Kidney (tissue), 14 donors: Measurements from ENCODE around the gene SMARCD2. TPM values are rescaled to one million over a fixed set of nuclear protein-coding genes. Genes with fewer than 3 reads are reported as not detected.
"Not testable (repeated sequence)": the region's sequence is repeated elsewhere in the genome, so short reads cannot be mapped to it uniquely, and the experiment has no call there.

ENCODE experiments used
- DNase-seq, 5 donors: peaks; one replicate each; pipeline ENCODE4 v3.0.0-alpha.2; 2013 to 2020
- FAIRE-seq: peaks from 2 replicates; lab custom pipeline; 2012; peaks lifted over from hg19 to GRCh38; lab: Jason Lieb, UNC
- H3K27ac ChIP-seq, 2 donors: one replicate each; pipeline ENCODE4 v1.7.0; 2013; ENCODE audit warnings: low read depth in 2 of 2, low read length in 2 of 2, inconsistent platforms in 1 of 2
- H3K27me3 ChIP-seq: one replicate; pipeline ENCODE4 v1.7.1; 2013; ENCODE audit warnings: low read length, inconsistent platforms; ENCODE audit not compliant: control insufficient read depth, insufficient read depth
- H3K36me3 ChIP-seq, 3 donors: one replicate each; pipeline versions ENCODE4 v1.7.0 to v1.7.1; 2013; ENCODE audit warnings: low read length in 3 of 3, control low read depth in 1 of 3, inconsistent platforms in 1 of 3; ENCODE audit not compliant: insufficient read depth in 3 of 3, control insufficient read depth in 2 of 3
- H3K4me1 ChIP-seq, 3 donors: one replicate each; pipeline versions ENCODE4 v1.7.0 to v1.7.1; 2013; ENCODE audit warnings: low read length in 3 of 3, inconsistent platforms in 1 of 3, low read depth in 1 of 3; ENCODE audit not compliant: control insufficient read depth in 2 of 3, insufficient read depth in 2 of 3
- H3K4me3 ChIP-seq, 3 donors: one replicate each; pipeline versions ENCODE4 v1.7.0 to v1.8.1; 2013; ENCODE audit warnings: low read length in 3 of 3, control low read depth in 1 of 3, inconsistent platforms in 1 of 3
- H3K9ac ChIP-seq, 3 donors: one replicate each; pipeline versions ENCODE4 v1.7.0 to v1.7.1; 2013; ENCODE audit warnings: low read length in 3 of 3, control low read depth in 1 of 3, inconsistent platforms in 1 of 3
- H3K9me3 ChIP-seq, 3 donors: one replicate each; pipeline versions ENCODE4 v1.7.0 to v1.7.1; 2013; ENCODE audit warnings: low read length in 3 of 3, control low read depth in 1 of 3, inconsistent platforms in 1 of 3; ENCODE audit not compliant: control insufficient read depth in 2 of 3, insufficient read depth in 1 of 3
- intact Hi-C: fragments of 100-400 bp; cut with DNase I; formaldehyde crosslinking; loops from one replicate; pipeline ENCODE4 v1.11.1; 2022
- polyA plus RNA-seq: library from polyadenylated mRNA; stranded (reverse); fragments of 350-450 nt; fragmentation: Illumina TruSeq; extraction: RNeasy Lipid Tissue Mini Kit (QIAGEN cat#74804); gene quantifications from one replicate; pipeline ENCODE4 v1.2.3, GENCODE V29; 2014; ENCODE audit warnings: low read depth, low replicate concordance; ENCODE audit not compliant: insufficient read depth
- total RNA-seq: library from RNA; stranded (reverse); fragmentation: NEBNext Ultra II Directional; extraction: Animal tissue kit (Norgen Biotek cat#: 25700); gene quantifications from one replicate; pipeline ENCODE4 v1.2.1, GENCODE V29; 2021
- TF ChIP-seq, protein P1 (sequence below): IDR thresholded peaks from 3 replicates; pipeline ENCODE4 v1.5.1; 2012; ENCODE audit warnings: mild to moderate bottlenecking, moderate library complexity, borderline replicate concordance; ENCODE audit not compliant: insufficient read depth; ENCODE audit errors: extremely low read depth
- donor health status: control.
- donor health status: control.
- donor health status: control.
- donor health status: control.
- donor health status: control.
- donor health status: DM: yes; HTN: yes; CAD: no.
- donor health status: Normal renal cell carcinoma (clear cell type).

The SMARCD2 gene
- total and polyA plus RNA-seq, 2 donors from 2014 or later, result 39.9 to 65.1 TPM

DNA sequence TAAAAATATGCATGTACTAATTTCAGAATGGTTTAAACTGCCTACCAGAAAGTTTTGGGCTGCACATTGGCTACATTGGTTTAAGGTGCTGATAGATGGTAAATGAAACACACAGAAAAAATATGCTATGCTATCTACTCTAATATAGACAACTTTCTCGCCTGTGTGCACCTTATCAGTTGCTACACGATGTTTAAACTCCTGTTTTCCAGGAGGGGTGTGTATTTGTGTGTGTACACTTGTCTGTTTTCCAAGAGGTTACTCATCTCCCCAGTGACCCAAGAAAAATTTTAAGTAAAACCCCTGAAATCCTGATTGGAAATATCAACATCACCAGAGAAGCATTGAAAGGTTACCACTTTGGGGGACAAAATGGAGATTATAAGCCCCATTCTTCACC lies 36.9 kb downstream of the SMARCD2 start:
- Histone ChIP-seq H3K27ac (no peak overlapping the region), H3K36me3 (peaks cover 5 to 71% (median 23%) of the 10 kb centered on the region in 3 donors)
- FAIRE-seq, result no peak

DNA sequence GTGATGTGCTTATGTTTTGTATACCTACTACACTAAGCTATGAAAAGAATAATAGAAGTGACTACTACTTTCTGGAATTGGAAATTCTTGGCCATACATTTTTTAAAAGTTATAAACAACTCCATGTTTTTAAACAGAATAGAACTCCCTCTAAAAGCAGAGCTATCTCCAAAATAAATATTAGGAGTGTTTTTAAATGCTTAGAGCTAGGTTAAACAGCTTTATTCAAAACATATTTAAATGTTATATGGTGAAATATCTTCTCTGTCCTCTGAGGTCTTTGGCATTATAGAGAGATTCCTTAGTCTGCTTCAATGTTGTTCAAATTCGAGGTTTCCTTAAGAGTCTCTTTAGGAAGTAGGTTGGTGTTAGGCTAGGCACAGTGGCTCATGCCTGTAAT lies 38.2 kb downstream of the SMARCD2 start:
- TF ChIP-seq, protein P1, sequence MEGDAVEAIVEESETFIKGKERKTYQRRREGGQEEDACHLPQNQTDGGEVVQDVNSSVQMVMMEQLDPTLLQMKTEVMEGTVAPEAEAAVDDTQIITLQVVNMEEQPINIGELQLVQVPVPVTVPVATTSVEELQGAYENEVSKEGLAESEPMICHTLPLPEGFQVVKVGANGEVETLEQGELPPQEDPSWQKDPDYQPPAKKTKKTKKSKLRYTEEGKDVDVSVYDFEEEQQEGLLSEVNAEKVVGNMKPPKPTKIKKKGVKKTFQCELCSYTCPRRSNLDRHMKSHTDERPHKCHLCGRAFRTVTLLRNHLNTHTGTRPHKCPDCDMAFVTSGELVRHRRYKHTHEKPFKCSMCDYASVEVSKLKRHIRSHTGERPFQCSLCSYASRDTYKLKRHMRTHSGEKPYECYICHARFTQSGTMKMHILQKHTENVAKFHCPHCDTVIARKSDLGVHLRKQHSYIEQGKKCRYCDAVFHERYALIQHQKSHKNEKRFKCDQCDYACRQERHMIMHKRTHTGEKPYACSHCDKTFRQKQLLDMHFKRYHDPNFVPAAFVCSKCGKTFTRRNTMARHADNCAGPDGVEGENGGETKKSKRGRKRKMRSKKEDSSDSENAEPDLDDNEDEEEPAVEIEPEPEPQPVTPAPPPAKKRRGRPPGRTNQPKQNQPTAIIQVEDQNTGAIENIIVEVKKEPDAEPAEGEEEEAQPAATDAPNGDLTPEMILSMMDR, result no peak
- DNase-seq, result no peak
- intact Hi-C loops, result no loop called here

More for the DNA sequence above, 36.9 kb downstream of the SMARCD2 start:
- no peak for DNase-seq
- intact Hi-C loops, result no loop called here
- TF ChIP-seq, protein P1, result no peak
- H3K27me3 ChIP-seq, result no peaks in the 10 kb centered on the region
- no peak overlapping the region for H3K9ac ChIP-seq
- no peaks in the 10 kb centered on the region for H3K4me1 ChIP-seq
- H3K4me3 ChIP-seq, result no peak overlapping the region
- H3K9me3 ChIP-seq, result no peaks in the 10 kb centered on the region

GRCh38 chr17:63800783-63801182 lies 41.7 kb downstream of the SMARCD2 start:
- intact Hi-C loops, result no loop called here
- Histone ChIP-seq H3K27me3 (no peaks in the 10 kb centered on the region), H3K4me3 (no peak overlapping the region), H3K9ac (no peak overlapping the region), H3K27ac (no peak overlapping the region), H3K9me3 (no peaks in the 10 kb centered on the region), H3K36me3 (peaks cover 6 to 72% (median 41%) of the 10 kb centered on the region in 3 donors), H3K4me1 (no peaks in the 10 kb centered on the region)
- no peak for DNase-seq
- no peak for FAIRE-seq
- TF ChIP-seq, protein P1, result no peak

More for the DNA sequence above, 38.2 kb downstream of the SMARCD2 start:
- H3K27ac ChIP-seq, result no peak overlapping the region
- H3K4me1 ChIP-seq, result no peaks in the 10 kb centered on the region
- FAIRE-seq, result no peak
- H3K27me3 ChIP-seq, result no peaks in the 10 kb centered on the region
- peaks cover 2 to 71% (median 27%) of the 10 kb centered on the region in 3 donors for H3K36me3 ChIP-seq
- H3K9ac ChIP-seq, result no peak overlapping the region
- no peak overlapping the region for H3K4me3 ChIP-seq
- no peaks in the 10 kb centered on the region for H3K9me3 ChIP-seq

DNA sequence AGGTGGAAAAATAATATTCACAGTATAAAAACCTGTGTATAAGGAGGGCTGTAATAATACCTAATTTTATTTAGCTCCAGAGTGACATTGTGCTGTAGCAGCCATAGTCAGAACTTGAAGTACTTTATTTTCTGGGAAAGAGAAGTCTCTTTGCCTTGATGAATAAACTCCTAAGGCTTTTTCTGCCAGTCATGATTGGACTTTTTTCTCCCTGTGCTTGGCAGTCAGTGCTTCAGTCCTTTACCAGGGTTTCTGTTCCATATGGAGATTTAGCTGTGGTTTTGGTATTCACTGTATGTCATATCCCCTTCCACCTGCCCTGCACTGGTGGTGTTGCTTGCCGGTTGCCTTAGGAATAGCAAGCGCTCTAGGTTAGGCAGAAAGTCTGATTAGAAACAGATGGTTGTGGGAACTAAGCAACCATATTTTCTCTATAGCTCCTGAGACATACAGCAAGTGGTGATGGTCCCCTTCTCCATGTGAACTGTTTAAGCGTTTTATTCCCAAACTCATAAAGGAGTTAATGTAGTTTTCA lies 43.8 kb downstream of the SMARCD2 start:
- intact Hi-C loops, result no loop called here
- Histone ChIP-seq H3K27me3 (no peaks in the 10 kb centered on the region), H3K27ac (no peak overlapping the region), H3K36me3 (peaks cover 12 to 75% (median 45%) of the 10 kb centered on the region in 3 donors), H3K4me1 (no peaks in the 10 kb centered on the region), H3K9ac (no peak overlapping the region), H3K9me3 (no peaks in the 10 kb centered on the region), H3K4me3 (no peak overlapping the region)
- TF ChIP-seq, protein P1, result no peak
- FAIRE-seq (no peak), DNase-seq (no peak)

GRCh38 chr17:63796375-63796774 lies 46.1 kb downstream of the SMARCD2 start:
- H3K27ac ChIP-seq, intact Hi-C loops, H3K4me1 ChIP-seq, H3K27me3 ChIP-seq, H3K9me3 ChIP-seq, H3K4me3 ChIP-seq, FAIRE-seq, H3K9ac ChIP-seq, DNase-seq: not testable (repeated sequence)
- H3K36me3 ChIP-seq, result peaks cover 14 to 59% (median 42%) of the 10 kb centered on the region in 3 donors
